CD14-positive monocyte (primary cell): ENCODE measurements around the gene CTR9. TPM values are rescaled to one million over a fixed set of nuclear protein-coding genes. Genes with fewer than 3 reads are reported as not detected.
A peak's percentile ranks its signal among the peaks of the same experiment; 100 is the strongest.

Experiments used
- DNase-seq, 3 donors: peaks; one replicate each; pipeline ENCODE4 v3.0.0-alpha.2; 2011 to 2022
- H2AFZ ChIP-seq: 2 replicates; pipeline ENCODE4 v1.6.0; 2012; ENCODE audit warnings: mild to moderate bottlenecking, low read depth, low read length, inconsistent platforms; ENCODE audit not compliant: insufficient read depth, poor library complexity, severe bottlenecking
- H3K27ac ChIP-seq, 2 donors: 1 replicate in 1 of 2; 2 replicates in 1 of 2; pipeline ENCODE4 v1.5.1; 2012 to 2013; ENCODE audit warnings: low read length in 2 of 2, control low read depth in 1 of 2, inconsistent platforms in 1 of 2, low read depth in 1 of 2, mild to moderate bottlenecking in 1 of 2
- H3K27me3 ChIP-seq, 2 donors: one replicate each; pipeline versions ENCODE4 v1.6.0 to v1.6.1; 2011 to 2013; ENCODE audit warnings: low read length in 2 of 2; ENCODE audit not compliant: control insufficient read depth in 2 of 2, insufficient read depth in 2 of 2
- H3K36me3 ChIP-seq, 2 donors: replicated peaks in 1 of 2; 1 replicate in 1 of 2; 2 replicates in 1 of 2; pipeline versions ENCODE4 v1.5.1 to v1.6.1; 2012 to 2013; ENCODE audit warnings: low read length in 2 of 2, control low read depth in 1 of 2, inconsistent platforms in 1 of 2, mild to moderate bottlenecking in 1 of 2; ENCODE audit not compliant: insufficient read depth in 2 of 2, control insufficient read depth in 1 of 2
- H3K4me1 ChIP-seq, 2 donors: 1 replicate in 1 of 2; 2 replicates in 1 of 2; pipeline versions ENCODE4 v1.5.1 to v1.6.1; 2012 to 2013; ENCODE audit warnings: low read length in 2 of 2, control low read depth in 1 of 2, inconsistent platforms in 1 of 2, mild to moderate bottlenecking in 1 of 2, moderate library complexity in 1 of 2; ENCODE audit not compliant: insufficient read depth in 2 of 2, control insufficient read depth in 1 of 2
- H3K4me2 ChIP-seq: replicated peaks from 2 replicates; pipeline ENCODE3; 2012; ENCODE audit warnings: low read length, moderate library complexity, mild to moderate bottlenecking; ENCODE audit not compliant: poor library complexity, severe bottlenecking; ENCODE audit errors: extremely low read depth
- H3K4me3 ChIP-seq, 3 experiments: fragments of 200-600 bp in 1 of 3; sonication (generic) in 1 of 3; replicated peaks in 1 of 3; 1 replicate in 2 of 3; 2 replicates in 1 of 3; pipeline ENCODE4 v1.5.1; 2011 to 2013; ENCODE audit warnings: low read length in 3 of 3, mild to moderate bottlenecking in 3 of 3, control low read depth in 2 of 3, low read depth in 2 of 3, inconsistent platforms in 1 of 3, moderate library complexity in 1 of 3
- H3K79me2 ChIP-seq: 2 replicates; pipeline ENCODE4 v1.6.0; 2012; ENCODE audit warnings: mild to moderate bottlenecking, control low read depth, inconsistent platforms, low read length, moderate library complexity; ENCODE audit not compliant: insufficient read depth
- H3K9ac ChIP-seq: 2 replicates; pipeline ENCODE4 v1.6.0; 2017; ENCODE audit warnings: low read length, mild to moderate bottlenecking; ENCODE audit not compliant: insufficient read depth, poor library complexity, severe bottlenecking
- H3K9me3 ChIP-seq, 2 donors: replicated peaks in 1 of 2; 1 replicate in 1 of 2; 2 replicates in 1 of 2; pipeline versions ENCODE4 v1.5.1 to v1.6.1; 2012 to 2013; ENCODE audit warnings: low read length in 2 of 2, control low read depth in 1 of 2; ENCODE audit not compliant: control insufficient read depth in 1 of 2, insufficient read depth in 1 of 2
- H4K20me1 ChIP-seq: 2 replicates; pipeline ENCODE4 v1.6.0; 2012; ENCODE audit warnings: mild to moderate bottlenecking, low read length, control low read depth, moderate library complexity; ENCODE audit not compliant: insufficient read depth
- H3K27ac Mint-ChIP-seq, 7 donors: one replicate each; pipeline ENCODE4 v1.8.0; 2020; ENCODE audit warnings: mild to moderate bottlenecking in 7 of 7, mixed read lengths in 7 of 7, moderate library complexity in 6 of 7, inconsistent platforms in 2 of 7
- H3K27me3 Mint-ChIP-seq, 3 donors: one replicate each; pipeline ENCODE4 v1.8.0; 2021 to 2022; ENCODE audit warnings: low read depth in 3 of 3, mild to moderate bottlenecking in 3 of 3, mixed read lengths in 3 of 3, moderate library complexity in 3 of 3, inconsistent platforms in 1 of 3
- H3K36me3 Mint-ChIP-seq, 2 donors: one replicate each; pipeline ENCODE4 v1.8.0; 2020; ENCODE audit warnings: mixed read lengths in 2 of 2, inconsistent platforms in 1 of 2, mild to moderate bottlenecking in 1 of 2
- H3K4me1 Mint-ChIP-seq: one replicate; pipeline ENCODE4 v1.8.0; 2020; ENCODE audit warnings: mild to moderate bottlenecking, mixed read lengths
- H3K4me3 Mint-ChIP-seq, 2 donors: one replicate each; pipeline ENCODE4 v1.8.0; 2020; ENCODE audit warnings: mild to moderate bottlenecking in 2 of 2, mixed read lengths in 2 of 2, moderate library complexity in 1 of 2
- H3K9me3 Mint-ChIP-seq, 7 donors: one replicate each; pipeline ENCODE4 v1.8.0; 2020 to 2022; ENCODE audit warnings: mixed read lengths in 7 of 7, mild to moderate bottlenecking in 6 of 7, moderate library complexity in 6 of 7, inconsistent platforms in 2 of 7
- WGBS: methylation state at CpG from one replicate; pipeline ENCODE4 v1.1.5; 2013; ENCODE audit warnings: missing lambda C conversion rate; ENCODE audit not compliant: insufficient coverage; 5-methylcytosine and 5-hydroxymethylcytosine counted together
- intact Hi-C, 2 donors: fragments of 100-400 bp; cut with micrococcal nuclease; formaldehyde crosslinking; loops; one replicate each; pipeline versions ENCODE4 v1.15.0 to v1.15.1; 2023
- polyA plus RNA-seq, 3 donors: library from polyadenylated mRNA; depleted of rRNA in 1 of 3; unstranded in 2 of 3; stranded (reverse) in 1 of 3; fragments of 300-500 nt in 2 of 3; fragments of >200 nt in 1 of 3; fragmentation: Illumina TruSeq in 2 of 3; gene quantifications; 1 replicate in 2 of 3; 2 replicates in 1 of 3; pipeline ENCODE4 v1.2.3, GENCODE V29; 2012 to 2021
- TF ChIP-seq, protein P1 (sequence below): fragments of 200-600 bp; IDR thresholded peaks from one replicate; pipeline ENCODE4 v1.8.0; 2022; ENCODE audit warnings: antibody characterized with exemption, mild to moderate bottlenecking

The CTR9 gene
- polyA plus RNA-seq, 3 donors = 5.0 to 37.5 (median 18.3) TPM

- TF ChIP-seq, protein P1, sequence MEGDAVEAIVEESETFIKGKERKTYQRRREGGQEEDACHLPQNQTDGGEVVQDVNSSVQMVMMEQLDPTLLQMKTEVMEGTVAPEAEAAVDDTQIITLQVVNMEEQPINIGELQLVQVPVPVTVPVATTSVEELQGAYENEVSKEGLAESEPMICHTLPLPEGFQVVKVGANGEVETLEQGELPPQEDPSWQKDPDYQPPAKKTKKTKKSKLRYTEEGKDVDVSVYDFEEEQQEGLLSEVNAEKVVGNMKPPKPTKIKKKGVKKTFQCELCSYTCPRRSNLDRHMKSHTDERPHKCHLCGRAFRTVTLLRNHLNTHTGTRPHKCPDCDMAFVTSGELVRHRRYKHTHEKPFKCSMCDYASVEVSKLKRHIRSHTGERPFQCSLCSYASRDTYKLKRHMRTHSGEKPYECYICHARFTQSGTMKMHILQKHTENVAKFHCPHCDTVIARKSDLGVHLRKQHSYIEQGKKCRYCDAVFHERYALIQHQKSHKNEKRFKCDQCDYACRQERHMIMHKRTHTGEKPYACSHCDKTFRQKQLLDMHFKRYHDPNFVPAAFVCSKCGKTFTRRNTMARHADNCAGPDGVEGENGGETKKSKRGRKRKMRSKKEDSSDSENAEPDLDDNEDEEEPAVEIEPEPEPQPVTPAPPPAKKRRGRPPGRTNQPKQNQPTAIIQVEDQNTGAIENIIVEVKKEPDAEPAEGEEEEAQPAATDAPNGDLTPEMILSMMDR = no peak
- Histone ChIP-seq H2AFZ (no peak overlapping the region), H3K4me1 (peaks cover 40 to 46% of the 10 kb centered on the region in 2 donors), H3K27me3 (peaks cover 0 to 4% of the 10 kb centered on the region in 2 donors), H3K27ac (peak overlapping the region in 1 of 2 donors; percentile 80), H3K9me3 (no peaks in the 10 kb centered on the region), H4K20me1 (peaks cover 43% of the 10 kb centered on the region), H3K79me2 (peaks cover 5% of the 10 kb centered on the region), H3K9ac (no peak overlapping the region), H3K4me3 (no peak overlapping the region), H3K36me3 (peaks cover 48 to 56% of the 10 kb centered on the region in 2 donors), H3K4me2 (no peak overlapping the region)
- peaks cover 55 to 57% of the 10 kb centered on the region in 2 donors for H3K36me3 Mint-ChIP-seq
- 100% methylated on average over 2 of the region's 2 CpGs for WGBS
- peaks cover 48% of the 10 kb centered on the region for H3K4me1 Mint-ChIP-seq
- intact Hi-C loops = loop anchor here in 1 of 2 donors (10.0 kb wide), 1 partner anchor 989 kb away; no protein-coding TSS in a partner anchor
- peaks cover 7 to 16% (median 9%) of the 10 kb centered on the region in 3 donors for H3K27me3 Mint-ChIP-seq
- DNase-seq = no peak
- peak overlapping the region; percentile 13 to 92 (median 66) for H3K27ac Mint-ChIP-seq
- no peak overlapping the region for H3K4me3 Mint-ChIP-seq
- H3K9me3 Mint-ChIP-seq = peaks cover 0 to 4% (median 0%) of the 10 kb centered on the region in 7 donors
Measured at GRCh38 chr11:10796191-10796590, 45.1 kb downstream of the CTR9 start.

DNA sequence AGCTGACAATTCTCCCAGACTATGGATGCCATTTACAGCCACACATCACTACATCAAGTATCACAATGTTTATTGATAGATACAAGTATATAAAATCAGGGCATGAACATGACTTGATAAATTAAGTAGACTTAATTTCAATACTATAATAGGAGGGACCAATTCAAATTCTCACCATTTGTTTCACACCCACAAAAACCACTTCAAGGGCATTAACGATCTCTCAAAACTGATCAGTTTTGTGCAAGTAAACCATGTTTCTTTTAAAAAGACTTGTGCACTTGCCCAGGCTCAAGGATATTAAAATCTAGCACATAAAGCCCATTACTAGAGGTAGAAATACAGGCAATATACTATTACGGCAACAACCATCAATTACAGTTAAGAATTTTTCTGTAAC lies 46.0 kb downstream of the CTR9 start:
- Mint-ChIP-seq H3K36me3 (peaks cover 64 to 66% of the 10 kb centered on the region in 2 donors), H3K4me1 (peaks cover 49% of the 10 kb centered on the region), H3K27ac (peak overlapping the region; percentile 76 to 92 (median 87)), H3K9me3 (peaks cover 0 to 4% (median 0%) of the 10 kb centered on the region in 7 donors), H3K4me3 (no peak overlapping the region), H3K27me3 (peaks cover 6 to 16% (median 7%) of the 10 kb centered on the region in 3 donors)
- H3K9me3 ChIP-seq = no peaks in the 10 kb centered on the region
- H3K79me2 ChIP-seq = peaks cover 13% of the 10 kb centered on the region
- H3K4me2 ChIP-seq = no peak overlapping the region
- peak overlapping the region in 1 of 2 donors; percentile 80 for H3K27ac ChIP-seq
- peak overlapping the region in 1 of 3 experiments; percentile 15 for H3K4me3 ChIP-seq
- no peak overlapping the region for H2AFZ ChIP-seq
- peaks cover 56 to 65% of the 10 kb centered on the region in 2 donors for H3K36me3 ChIP-seq
- 80% methylated on average over 1 of the region's 2 CpGs for WGBS
- intact Hi-C loops = loop anchor here in 1 of 2 donors (10.0 kb wide), 1 partner anchor 988 kb away; no protein-coding TSS in a partner anchor
- peaks cover 51% of the 10 kb centered on the region for H4K20me1 ChIP-seq
- H3K27me3 ChIP-seq = peaks cover 0 to 4% of the 10 kb centered on the region in 2 donors
- peaks cover 39 to 46% of the 10 kb centered on the region in 2 donors for H3K4me1 ChIP-seq
- H3K9ac ChIP-seq = no peak overlapping the region
- no peak for DNase-seq
- TF ChIP-seq, protein P1 = no peak
